ENCODE measurements around the gene EGFLAM. TPM values are rescaled to one million over a fixed set of nuclear protein-coding genes. Genes with fewer than 3 reads are reported as not detected.

Gene EGFLAM
- total and polyA plus RNA-seq, 9 of the 15 experiments (the other 6 are each of a cell fraction or from before 2014, with no cell fraction given) = 0.09 to 2.5 (median 1.0) TPM

DNA sequence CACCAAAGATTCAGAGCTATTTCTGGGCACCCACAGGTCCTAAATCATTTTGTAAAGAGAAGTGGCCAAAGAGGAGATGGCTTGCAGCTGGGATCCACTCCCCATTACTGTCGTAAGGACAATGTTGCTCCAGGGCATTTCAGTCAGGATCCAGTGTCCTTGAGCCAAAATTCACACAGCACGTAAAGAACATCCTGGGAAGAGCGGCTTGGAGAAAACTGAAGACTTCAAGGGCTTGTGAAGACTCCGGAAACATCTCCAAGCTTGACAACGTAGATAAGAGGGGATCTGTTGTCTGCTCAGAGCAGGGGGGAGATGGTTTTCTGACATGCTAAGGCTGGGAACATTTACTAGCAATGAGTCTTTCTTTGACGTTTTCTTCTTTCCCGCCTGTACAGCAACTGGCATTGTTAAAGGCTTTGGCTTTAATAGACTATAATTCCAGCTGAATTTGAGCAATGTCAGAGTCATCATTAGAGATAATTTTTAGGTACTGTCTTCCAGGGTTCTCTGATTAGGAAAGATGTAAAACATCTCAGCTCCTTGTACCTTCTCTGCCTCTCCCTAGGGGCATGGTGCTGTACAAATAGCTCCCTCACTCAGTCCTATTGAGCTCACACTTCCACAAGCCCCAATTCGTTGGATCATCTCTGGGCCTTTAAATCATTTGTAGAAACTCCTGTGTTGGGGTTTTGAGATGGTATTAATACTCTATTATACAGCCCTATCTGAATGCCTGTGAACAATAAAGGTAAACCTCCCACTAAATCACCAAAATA, 39.7 kb downstream of the EGFLAM start (continued):
- TF ChIP-seq, protein P1, sequence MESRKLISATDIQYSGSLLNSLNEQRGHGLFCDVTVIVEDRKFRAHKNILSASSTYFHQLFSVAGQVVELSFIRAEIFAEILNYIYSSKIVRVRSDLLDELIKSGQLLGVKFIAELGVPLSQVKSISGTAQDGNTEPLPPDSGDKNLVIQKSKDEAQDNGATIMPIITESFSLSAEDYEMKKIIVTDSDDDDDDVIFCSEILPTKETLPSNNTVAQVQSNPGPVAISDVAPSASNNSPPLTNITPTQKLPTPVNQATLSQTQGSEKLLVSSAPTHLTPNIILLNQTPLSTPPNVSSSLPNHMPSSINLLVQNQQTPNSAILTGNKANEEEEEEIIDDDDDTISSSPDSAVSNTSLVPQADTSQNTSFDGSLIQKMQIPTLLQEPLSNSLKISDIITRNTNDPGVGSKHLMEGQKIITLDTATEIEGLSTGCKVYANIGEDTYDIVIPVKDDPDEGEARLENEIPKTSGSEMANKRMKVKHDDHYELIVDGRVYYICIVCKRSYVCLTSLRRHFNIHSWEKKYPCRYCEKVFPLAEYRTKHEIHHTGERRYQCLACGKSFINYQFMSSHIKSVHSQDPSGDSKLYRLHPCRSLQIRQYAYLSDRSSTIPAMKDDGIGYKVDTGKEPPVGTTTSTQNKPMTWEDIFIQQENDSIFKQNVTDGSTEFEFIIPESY (CRISPR knock-in tag; IDR thresholded peaks at IDR 0.05) = no peak
- TF ChIP-seq ZNF764 (CRISPR knock-in tag; IDR thresholded peaks at IDR 0.05; ENCODE audit: low read depth) = no peak
- no peak for TF ChIP-seq RBBP5 (IDR thresholded peaks at IDR 0.05; ENCODE audit: borderline replicate concordance, insufficient read depth, low read length, poor library complexity, severe bottlenecking)
- TF ChIP-seq SAFB (IDR thresholded peaks at IDR 0.05; ENCODE audit: borderline replicate concordance, low read depth, low read length) = no peak
- peak; percentile 22; the same call in 1 of the 2 replicates for TF ChIP-seq LEF1 (IDR thresholded peaks at IDR 0.05)
- TF ChIP-seq, protein P2, sequence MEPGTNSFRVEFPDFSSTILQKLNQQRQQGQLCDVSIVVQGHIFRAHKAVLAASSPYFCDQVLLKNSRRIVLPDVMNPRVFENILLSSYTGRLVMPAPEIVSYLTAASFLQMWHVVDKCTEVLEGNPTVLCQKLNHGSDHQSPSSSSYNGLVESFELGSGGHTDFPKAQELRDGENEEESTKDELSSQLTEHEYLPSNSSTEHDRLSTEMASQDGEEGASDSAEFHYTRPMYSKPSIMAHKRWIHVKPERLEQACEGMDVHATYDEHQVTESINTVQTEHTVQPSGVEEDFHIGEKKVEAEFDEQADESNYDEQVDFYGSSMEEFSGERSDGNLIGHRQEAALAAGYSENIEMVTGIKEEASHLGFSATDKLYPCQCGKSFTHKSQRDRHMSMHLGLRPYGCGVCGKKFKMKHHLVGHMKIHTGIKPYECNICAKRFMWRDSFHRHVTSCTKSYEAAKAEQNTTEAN (CRISPR knock-in tag; IDR thresholded peaks at IDR 0.05) = no peak
- no peak for TF ChIP-seq KAT8 (IDR thresholded peaks at IDR 0.05; ENCODE audit: low read depth)
- TF ChIP-seq, protein P3, sequence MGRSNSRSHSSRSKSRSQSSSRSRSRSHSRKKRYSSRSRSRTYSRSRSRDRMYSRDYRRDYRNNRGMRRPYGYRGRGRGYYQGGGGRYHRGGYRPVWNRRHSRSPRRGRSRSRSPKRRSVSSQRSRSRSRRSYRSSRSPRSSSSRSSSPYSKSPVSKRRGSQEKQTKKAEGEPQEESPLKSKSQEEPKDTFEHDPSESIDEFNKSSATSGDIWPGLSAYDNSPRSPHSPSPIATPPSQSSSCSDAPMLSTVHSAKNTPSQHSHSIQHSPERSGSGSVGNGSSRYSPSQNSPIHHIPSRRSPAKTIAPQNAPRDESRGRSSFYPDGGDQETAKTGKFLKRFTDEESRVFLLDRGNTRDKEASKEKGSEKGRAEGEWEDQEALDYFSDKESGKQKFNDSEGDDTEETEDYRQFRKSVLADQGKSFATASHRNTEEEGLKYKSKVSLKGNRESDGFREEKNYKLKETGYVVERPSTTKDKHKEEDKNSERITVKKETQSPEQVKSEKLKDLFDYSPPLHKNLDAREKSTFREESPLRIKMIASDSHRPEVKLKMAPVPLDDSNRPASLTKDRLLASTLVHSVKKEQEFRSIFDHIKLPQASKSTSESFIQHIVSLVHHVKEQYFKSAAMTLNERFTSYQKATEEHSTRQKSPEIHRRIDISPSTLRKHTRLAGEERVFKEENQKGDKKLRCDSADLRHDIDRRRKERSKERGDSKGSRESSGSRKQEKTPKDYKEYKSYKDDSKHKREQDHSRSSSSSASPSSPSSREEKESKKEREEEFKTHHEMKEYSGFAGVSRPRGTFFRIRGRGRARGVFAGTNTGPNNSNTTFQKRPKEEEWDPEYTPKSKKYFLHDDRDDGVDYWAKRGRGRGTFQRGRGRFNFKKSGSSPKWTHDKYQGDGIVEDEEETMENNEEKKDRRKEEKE (IDR thresholded peaks at IDR 0.05; ENCODE audit: borderline replicate concordance in 1 of 2, control insufficient read depth in 1 of 2, low read depth in 2 of 2, low read length in 1 of 2) = no peak
- TF ChIP-seq ETV1 (tag; conservative IDR thresholded peaks at IDR 0.05; ENCODE audit: low read depth) = 0 out of 2 replicates have a peak, but pooled peaks have one; percentile 29
- TF ChIP-seq, protein P4, sequence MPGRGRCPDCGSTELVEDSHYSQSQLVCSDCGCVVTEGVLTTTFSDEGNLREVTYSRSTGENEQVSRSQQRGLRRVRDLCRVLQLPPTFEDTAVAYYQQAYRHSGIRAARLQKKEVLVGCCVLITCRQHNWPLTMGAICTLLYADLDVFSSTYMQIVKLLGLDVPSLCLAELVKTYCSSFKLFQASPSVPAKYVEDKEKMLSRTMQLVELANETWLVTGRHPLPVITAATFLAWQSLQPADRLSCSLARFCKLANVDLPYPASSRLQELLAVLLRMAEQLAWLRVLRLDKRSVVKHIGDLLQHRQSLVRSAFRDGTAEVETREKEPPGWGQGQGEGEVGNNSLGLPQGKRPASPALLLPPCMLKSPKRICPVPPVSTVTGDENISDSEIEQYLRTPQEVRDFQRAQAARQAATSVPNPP (IDR thresholded peaks at IDR 0.05; ENCODE audit: borderline replicate concordance, insufficient read depth, insufficient read length) = no peak
- TF ChIP-seq STAT5A (IDR thresholded peaks at IDR 0.05; ENCODE audit: borderline replicate concordance, low read length) = peak; percentile 26; the same call in 1 of the 2 replicates
- no peak for TF ChIP-seq BCL6 (CRISPR knock-in tag; IDR thresholded peaks at IDR 0.05)
- no peak for TF ChIP-seq NRF1 (conservative IDR thresholded peaks at IDR 0.05 in 1 of 2, IDR thresholded peaks at IDR 0.05 in 1 of 2)
- TF ChIP-seq POLR2AphosphoS5 (IDR thresholded peaks at IDR 0.05; ENCODE audit: control insufficient read depth, insufficient read depth, low read depth, low read length) = 0 out of 2 replicates have a peak, but pooled peaks have one; percentile 20
- TF ChIP-seq ILK (tag; IDR thresholded peaks at IDR 0.05; ENCODE audit: borderline replicate concordance, low read depth) = no peak
- TF ChIP-seq NELFE (IDR thresholded peaks at IDR 0.05; ENCODE audit: insufficient read depth, insufficient read length) = no peak
- no peak for TF ChIP-seq GTF2E2 (tag; IDR thresholded peaks at IDR 0.05)

Data from K562 (cell line).